Astrocyte of the spinal cord (primary cell): Measurements from ENCODE around the gene LPO.

Experiments used
- DNase-seq: peaks from one replicate; pipeline ENCODE4 v3.0.0; 2011; ENCODE audit warnings: low read depth, low spot score
- H3K4me3 ChIP-seq: 2 replicates; pipeline ENCODE4 v1.5.1; 2011; ENCODE audit warnings: low read depth, mild to moderate bottlenecking, low read length, moderate library complexity
- CTCF ChIP-seq: IDR thresholded peaks from 2 replicates; pipeline ENCODE4 v1.5.1; 2012; ENCODE audit warnings: low read depth, mild to moderate bottlenecking, low read length, inconsistent platforms
- in situ Hi-C: cut with HindIII; loops from 2 replicates; pipeline ENCODE4 v1.10.0; 2017; ENCODE audit warnings: low sequenced_read_pairs

Gene LPO

GRCh38 chr17:58318065-58318481 lies 79.7 kb downstream of the LPO start:
- DNase-seq: no peak
- H3K4me3 ChIP-seq: no peak overlapping the region
- no peak for TF ChIP-seq CTCF
- in situ Hi-C loops: no loop called here
